GM18505 (cell line): ENCODE measurements around the gene ATP8B1.
"Not testable (repeated sequence)": the region's sequence is repeated elsewhere in the genome, so short reads cannot be mapped to it uniquely, and the experiment has no call there.

Experiments used
- ATAC-seq: cut with Tn5 transposase; IDR thresholded peaks from one replicate; pipeline ENCODE4 v1.9.1; 2021; ENCODE audit not compliant: unreplicated experiment
- POLR2A ChIP-seq: IDR thresholded peaks from 4 replicates; pipeline ENCODE4 v1.6.1; 2011; ENCODE audit warnings: borderline replicate concordance; ENCODE audit not compliant: insufficient read depth, insufficient read length; ENCODE audit errors: extremely low read depth

ATP8B1 gene

DNA sequence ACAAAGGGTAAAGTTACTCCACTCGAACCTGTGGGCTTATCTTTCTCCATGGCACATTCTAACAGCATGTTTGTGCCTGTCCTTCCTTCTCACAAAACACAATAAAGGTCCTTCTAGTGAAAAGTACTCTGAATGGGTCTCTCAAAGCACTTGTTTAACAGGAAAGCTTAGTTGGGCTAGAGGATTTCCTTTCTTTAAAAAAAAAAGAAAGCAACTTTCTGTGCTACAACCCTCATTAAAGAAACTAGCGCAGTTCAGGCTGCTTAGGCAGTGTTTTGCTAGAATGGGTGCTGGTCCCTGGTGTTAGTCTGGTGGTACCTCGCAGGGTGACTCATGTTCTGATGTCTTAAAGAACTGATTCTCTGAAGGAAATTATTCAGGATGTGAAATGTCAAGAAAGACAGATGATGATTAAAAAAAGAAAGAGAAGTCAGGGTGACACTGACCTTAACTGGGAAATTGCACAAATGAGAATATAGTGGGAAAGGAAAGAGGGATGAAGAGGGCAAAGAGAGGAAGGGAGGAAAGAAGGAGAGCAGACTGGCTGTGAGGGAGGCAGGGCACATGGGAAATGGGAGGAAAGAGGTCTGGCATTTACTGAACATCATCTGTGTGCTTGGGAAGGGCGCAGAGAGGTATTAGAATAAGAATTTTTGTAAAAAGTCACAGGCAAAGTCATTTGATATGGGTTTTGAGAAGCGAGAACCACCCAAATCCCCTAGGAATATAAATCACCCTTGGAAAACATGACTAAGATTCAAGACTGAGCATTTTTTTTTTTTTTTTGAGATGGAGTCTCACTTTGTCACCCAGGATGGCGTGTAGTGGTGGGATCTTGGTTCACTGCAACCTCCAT, 74.9 kb downstream of the ATP8B1 start:
- no peak for TF ChIP-seq POLR2A
- ATAC-seq = no peak

DNA sequence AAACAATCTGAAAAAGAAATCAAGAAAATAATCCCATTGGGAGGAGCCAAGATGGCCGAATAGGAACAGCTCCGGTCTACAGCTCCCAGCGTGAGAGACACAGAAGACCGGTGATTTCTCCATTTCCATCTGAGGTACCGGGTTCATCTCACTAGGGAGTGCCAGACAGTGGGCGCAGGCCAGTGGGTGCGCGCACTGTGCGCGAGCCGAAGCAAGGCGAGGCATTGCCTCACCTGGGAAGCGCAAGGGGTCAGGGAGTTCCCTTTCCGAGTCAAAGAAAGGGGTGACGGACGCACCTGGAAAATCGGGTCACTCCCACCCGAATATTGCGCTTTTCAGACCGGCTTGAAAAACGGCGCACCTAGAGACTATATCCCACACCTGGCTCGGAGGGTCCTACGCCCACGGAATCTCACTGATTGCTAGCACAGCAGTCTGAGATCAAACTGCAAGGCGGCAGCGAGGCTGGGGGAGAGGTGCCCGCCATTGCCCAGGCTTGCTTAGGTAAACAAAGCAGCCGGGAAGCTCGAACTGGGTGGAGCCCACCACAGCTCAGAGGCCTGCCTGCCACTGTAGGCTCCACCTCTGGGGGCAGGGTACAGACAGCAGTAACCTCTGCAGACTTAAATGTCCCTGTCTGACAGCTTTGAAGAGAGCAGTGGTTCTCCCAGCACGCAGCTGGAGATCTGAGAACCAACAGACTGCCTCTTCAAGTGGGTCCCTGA, 83.7 kb downstream of the ATP8B1 start:
- ATAC-seq = not testable (repeated sequence)

DNA sequence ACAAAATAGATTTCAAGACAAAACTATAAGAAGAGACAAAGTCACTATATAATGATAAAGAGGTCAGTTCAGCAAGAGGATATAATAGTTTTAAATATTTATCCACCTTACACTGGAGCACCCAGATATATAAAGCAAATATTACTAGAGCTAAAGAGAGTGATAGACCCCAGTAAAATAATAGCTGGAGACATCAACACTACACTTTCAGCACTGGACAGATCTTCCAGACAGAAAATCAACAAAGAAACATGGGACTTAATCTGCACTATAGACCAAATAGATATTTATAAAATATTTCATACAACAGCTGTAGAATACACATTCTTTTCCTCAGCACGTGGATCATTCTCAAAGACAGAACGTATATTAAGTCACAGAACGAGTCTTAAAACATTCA, 86.6 kb downstream of the ATP8B1 start:
- ATAC-seq = no peak
- TF ChIP-seq POLR2A = no peak

- ATAC-seq = no peak
- TF ChIP-seq POLR2A = no peak
These were observed 87.4 kb downstream of the ATP8B1 start for GRCh38 chr18:57715671-57716070.

DNA sequence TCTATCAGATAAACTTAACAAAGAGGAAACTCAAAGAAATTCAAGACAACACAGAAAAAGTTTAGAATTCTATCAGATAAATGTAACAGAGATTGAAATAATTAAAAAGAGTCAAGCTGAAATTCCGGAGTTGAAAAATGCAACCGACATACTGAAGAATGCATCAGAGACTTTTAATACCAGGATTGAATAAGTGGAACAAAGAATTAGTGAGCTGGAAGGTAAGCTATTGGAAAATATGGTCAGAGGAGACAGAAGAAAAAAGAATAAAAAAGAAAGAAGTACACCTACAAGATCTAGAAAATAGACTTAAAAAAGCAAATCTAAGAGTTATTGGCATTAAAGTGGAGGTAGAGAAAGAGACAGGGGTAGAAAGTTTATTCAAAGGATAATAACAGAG, 88.0 kb downstream of the ATP8B1 start:
- no peak for ATAC-seq
- TF ChIP-seq POLR2A = no peak

DNA sequence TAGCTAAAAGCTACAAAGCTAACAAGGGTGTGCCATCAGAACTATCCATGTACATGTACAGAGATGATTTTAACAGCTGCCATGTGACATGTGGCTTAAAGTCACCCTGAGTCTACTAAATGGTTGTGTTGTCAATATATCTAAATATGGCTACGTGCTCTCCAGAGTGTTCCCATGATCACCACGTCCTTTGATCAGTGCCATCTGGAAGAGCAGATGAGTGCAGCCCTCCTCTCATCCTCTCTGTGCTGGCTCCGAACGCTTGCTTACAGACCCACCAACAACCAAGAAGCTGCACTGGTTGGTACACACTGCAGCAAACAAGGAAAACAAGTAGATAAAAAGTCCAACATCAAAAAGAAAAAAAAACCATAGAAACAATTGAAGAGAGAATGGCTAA, 92.9 kb downstream of the ATP8B1 start:
- no peak for ATAC-seq
- no peak for TF ChIP-seq POLR2A

DNA sequence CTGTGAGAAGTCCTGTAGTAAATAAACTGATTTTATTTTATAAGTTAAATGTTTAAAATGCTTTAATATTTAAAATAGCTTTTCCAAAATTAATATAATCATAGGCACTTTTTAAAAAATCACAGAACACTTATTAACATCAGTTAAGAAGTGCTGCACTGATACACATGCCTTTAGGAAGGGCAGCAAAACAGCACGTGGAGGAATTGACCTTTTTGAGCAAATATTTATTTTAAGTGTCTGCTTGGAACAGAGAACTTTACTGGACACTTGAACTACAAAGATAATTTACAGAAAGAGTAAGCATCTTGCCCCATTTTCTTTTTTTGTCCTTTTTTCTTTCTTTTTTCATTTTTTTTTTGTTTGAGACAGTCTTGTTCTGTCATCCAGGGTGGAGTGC, 93.8 kb downstream of the ATP8B1 start:
- no peak for TF ChIP-seq POLR2A
- no peak for ATAC-seq

DNA sequence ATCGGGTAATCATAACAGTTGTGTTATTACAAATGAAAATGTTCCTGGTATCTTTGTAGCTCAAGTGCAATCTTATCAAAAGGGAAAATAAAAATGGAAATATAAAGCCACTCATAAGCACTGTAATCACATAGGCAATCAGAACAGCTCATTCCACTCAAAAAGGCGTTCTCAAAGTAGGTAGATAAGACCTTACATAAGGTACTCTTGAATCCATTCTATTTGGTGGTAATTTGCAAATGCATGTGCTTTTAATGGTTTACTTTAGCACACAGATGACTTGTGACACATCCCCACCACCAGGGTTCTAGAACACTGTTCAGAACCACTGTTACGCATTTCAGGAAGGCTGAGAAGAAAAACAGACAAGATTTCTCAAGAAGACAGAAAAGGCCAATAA, 94.8 kb downstream of the ATP8B1 start:
- ATAC-seq = no peak
- TF ChIP-seq POLR2A = no peak

DNA sequence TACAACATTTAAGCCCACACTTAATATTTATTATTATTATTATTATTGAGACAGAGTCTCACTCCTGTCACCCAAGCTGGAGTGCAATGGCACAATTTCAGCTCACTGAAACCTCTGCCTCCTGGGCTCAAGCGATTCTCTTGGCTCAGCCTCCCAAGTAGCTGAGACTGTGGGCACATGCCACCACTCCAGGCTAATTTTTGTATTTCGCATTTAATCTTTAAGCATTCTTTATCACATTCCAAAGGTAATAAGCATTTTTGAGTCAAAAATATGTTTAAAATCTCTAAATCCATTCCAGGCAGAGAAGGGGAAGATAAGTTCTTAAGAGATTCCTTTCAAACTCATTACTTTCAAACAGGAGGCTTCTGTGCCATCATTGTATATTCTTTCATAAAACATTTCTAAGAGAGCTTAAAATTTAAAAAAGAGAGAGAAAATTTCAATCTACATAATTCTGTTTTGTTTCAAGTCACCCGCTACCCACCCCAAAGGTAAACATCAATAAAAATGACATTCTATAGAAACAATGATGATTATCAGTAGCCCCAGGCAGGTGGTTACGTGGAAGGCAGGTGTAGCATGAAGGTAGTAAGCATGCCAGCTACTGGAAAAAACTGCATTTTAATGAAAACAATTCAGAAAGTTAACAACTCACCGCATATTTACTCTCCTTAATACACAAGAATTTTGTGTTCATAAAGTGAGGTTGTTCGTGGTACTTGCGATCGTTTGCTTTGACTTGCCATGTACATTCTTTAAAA, 97.1 kb downstream of the ATP8B1 start:
- TF ChIP-seq POLR2A = no peak
- no peak for ATAC-seq

GRCh38 chr18:57705011-57705410, 98.1 kb downstream of the ATP8B1 start:
- no peak for TF ChIP-seq POLR2A
- no peak for ATAC-seq

DNA sequence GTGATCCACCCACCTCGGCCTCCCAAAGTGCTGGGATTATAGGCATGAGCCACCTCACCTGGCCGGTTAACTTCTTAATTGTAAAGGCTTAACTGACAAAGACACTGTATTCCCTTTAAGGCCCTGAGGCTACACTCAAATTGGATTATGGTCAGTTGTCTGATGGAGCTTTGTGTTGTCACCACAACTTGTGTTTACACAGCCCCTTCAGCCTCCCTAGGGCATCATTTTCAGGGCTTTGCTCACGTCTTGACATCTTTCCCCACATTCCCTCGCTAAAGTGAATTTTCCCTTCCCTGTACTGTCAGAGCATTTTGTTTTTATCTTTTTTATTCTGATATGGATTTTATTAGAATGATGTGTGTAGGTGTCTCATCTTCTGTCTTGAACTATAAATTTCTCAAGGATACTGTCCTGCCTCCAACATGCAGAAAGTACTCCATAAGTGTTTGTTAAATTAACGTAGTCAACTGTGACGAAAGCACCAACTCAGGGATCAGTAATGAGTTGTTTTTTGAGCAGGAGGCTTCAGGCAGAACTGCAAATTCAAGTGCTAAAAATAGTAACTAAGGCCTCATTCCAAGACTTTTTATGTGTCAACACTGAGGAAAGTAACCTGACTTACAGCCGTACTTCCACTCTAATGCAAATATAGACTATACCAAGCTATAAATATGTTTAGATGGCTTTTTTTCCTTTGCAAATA, 104.4 kb downstream of the ATP8B1 start:
- no peak for ATAC-seq
- no peak for TF ChIP-seq POLR2A

GRCh38 chr18:57697426-57697825, 105.7 kb downstream of the ATP8B1 start:
- ATAC-seq = no peak
- no peak for TF ChIP-seq POLR2A

- ATAC-seq = no peak
- TF ChIP-seq POLR2A = no peak
These were observed 106.8 kb downstream of the ATP8B1 start for GRCh38 chr18:57696271-57696670.
